Measurements from ENCODE around the gene ACSL4.
"Not testable (repeated sequence)": the region's sequence is repeated elsewhere in the genome, so short reads cannot be mapped to it uniquely, and the experiment has no call there.

The ACSL4 gene

GRCh38 chrX:109742722-109743121, 9.7 kb upstream of the ACSL4 start:
- no peak for DNase-seq
- no peak overlapping the region for H3K4me3 ChIP-seq
- intact Hi-C loops (cut with DNase I; ENCODE audit: low total_unique reads) = no loop called here
- H3K4me1 ChIP-seq = no peaks in the 10 kb centered on the region
- no peak for TF ChIP-seq CTCF (IDR thresholded peaks at IDR 0.05)
- H3K9me3 ChIP-seq = no peaks in the 10 kb centered on the region
- no peaks in the 10 kb centered on the region for H3K27me3 ChIP-seq
- no peak overlapping the region for H3K27ac ChIP-seq
- no peaks in the 10 kb centered on the region for H3K36me3 ChIP-seq

- DNase-seq; intact Hi-C loops (cut with DNase I; ENCODE audit: low total_unique reads); H3K4me3 ChIP-seq; H3K27me3 ChIP-seq; H3K4me1 ChIP-seq; H3K27ac ChIP-seq; H3K36me3 ChIP-seq; H3K9me3 ChIP-seq: not testable (repeated sequence)
These were observed 7.8 kb upstream of the ACSL4 start for GRCh38 chrX:109740896-109741295.

- Histone ChIP-seq H3K27me3 (no peaks in the 10 kb centered on the region), H3K4me3 (no peak overlapping the region), H3K9me3 (no peaks in the 10 kb centered on the region), H3K4me1 (no peaks in the 10 kb centered on the region), H3K27ac (no peak overlapping the region), H3K36me3 (no peaks in the 10 kb centered on the region)
- intact Hi-C loops (cut with DNase I; ENCODE audit: low total_unique reads) = no loop called here
- DNase-seq = no peak
- TF ChIP-seq CTCF (IDR thresholded peaks at IDR 0.05) = no peak
These were observed 7.4 kb upstream of the ACSL4 start for GRCh38 chrX:109740433-109740809.

- Histone ChIP-seq H3K4me1 (no peaks in the 10 kb centered on the region), H3K9me3 (no peaks in the 10 kb centered on the region), H3K27ac (no peak overlapping the region), H3K4me3 (no peak overlapping the region), H3K27me3 (no peaks in the 10 kb centered on the region), H3K36me3 (no peaks in the 10 kb centered on the region)
- intact Hi-C loops (cut with DNase I; ENCODE audit: low total_unique reads) = no loop called here
- TF ChIP-seq CTCF (IDR thresholded peaks at IDR 0.05) = no peak
- no peak for DNase-seq
These were observed 6.8 kb upstream of the ACSL4 start for GRCh38 chrX:109739625-109740432.

GRCh38 chrX:109735202-109735744, 2.2 kb upstream of the ACSL4 start:
- H3K4me3 ChIP-seq = no peak overlapping the region
- intact Hi-C loops (cut with DNase I; ENCODE audit: low total_unique reads) = no loop called here
- no peaks in the 10 kb centered on the region for H3K9me3 ChIP-seq
- no peak overlapping the region for H3K27ac ChIP-seq
- no peak for DNase-seq
- H3K4me1 ChIP-seq = no peaks in the 10 kb centered on the region
- no peaks in the 10 kb centered on the region for H3K27me3 ChIP-seq
- TF ChIP-seq CTCF (IDR thresholded peaks at IDR 0.05) = no peak
- no peaks in the 10 kb centered on the region for H3K36me3 ChIP-seq

- intact Hi-C loops (cut with DNase I; ENCODE audit: low total_unique reads) = no loop called here
- no peaks in the 10 kb centered on the region for H3K4me1 ChIP-seq
- TF ChIP-seq CTCF (IDR thresholded peaks at IDR 0.05) = no peak
- peak overlapping the region; percentile 83 to 89 for H3K27ac ChIP-seq
- H3K27me3 ChIP-seq = no peaks in the 10 kb centered on the region
- peak overlapping the region; percentile 65 to 84 for H3K4me3 ChIP-seq
- H3K9me3 ChIP-seq = no peaks in the 10 kb centered on the region
- no peak for DNase-seq
- H3K36me3 ChIP-seq = no peaks in the 10 kb centered on the region
These were observed 591 bp upstream of the ACSL4 start for GRCh38 chrX:109733613-109734083.

Data from tibial artery (tissue), 4 donors.